Measurements from ENCODE around the gene SPIRE2.

SPIRE2 gene

GRCh38 chr16:89895482-89896250, 67.4 kb downstream of the SPIRE2 start:
- Histone ChIP-seq H3K4me3 (ENCODE audit: low read depth in 1 of 5, low read length in 5 of 5) (no peak overlapping the region), H3K27me3 (ENCODE audit: control insufficient read depth in 5 of 5, insufficient read depth in 4 of 5, low read length in 5 of 5) (no peaks in the 10 kb centered on the region), H3K27ac (ENCODE audit: low read depth, low read length) (no peak overlapping the region), H3K9me3 (ENCODE audit: control insufficient read depth in 5 of 5, low read length in 5 of 5) (no peaks in the 10 kb centered on the region), H3K9ac (ENCODE audit: low read length in 5 of 5) (no peak overlapping the region), H3K36me3 (ENCODE audit: control insufficient read depth in 5 of 5, insufficient read depth in 5 of 5, low read length in 5 of 5) (peaks cover 0 to 99% (median 89%) of the 10 kb centered on the region in 5 donors), H3K4me1 (ENCODE audit: control insufficient read depth in 5 of 5, insufficient read depth in 5 of 5, low read length in 5 of 5) (no peaks in the 10 kb centered on the region)

- no peak overlapping the region for H3K27ac ChIP-seq (ENCODE audit: low read depth, low read length)
- peaks cover 0 to 90% (median 79%) of the 10 kb centered on the region in 5 donors for H3K36me3 ChIP-seq (ENCODE audit: control insufficient read depth in 5 of 5, insufficient read depth in 5 of 5, low read length in 5 of 5)
- H3K9me3 ChIP-seq (ENCODE audit: control insufficient read depth in 5 of 5, low read length in 5 of 5): no peaks in the 10 kb centered on the region
- no peaks in the 10 kb centered on the region for H3K27me3 ChIP-seq (ENCODE audit: control insufficient read depth in 5 of 5, insufficient read depth in 4 of 5, low read length in 5 of 5)
- H3K9ac ChIP-seq (ENCODE audit: low read length in 5 of 5): no peak overlapping the region
- no peak overlapping the region for H3K4me3 ChIP-seq (ENCODE audit: low read depth in 1 of 5, low read length in 5 of 5)
- no peaks in the 10 kb centered on the region for H3K4me1 ChIP-seq (ENCODE audit: control insufficient read depth in 5 of 5, insufficient read depth in 5 of 5, low read length in 5 of 5)
Measured at GRCh38 chr16:89897204-89897603, 68.9 kb downstream of the SPIRE2 start.

GRCh38 chr16:89898201-89898967, 70.1 kb downstream of the SPIRE2 start:
- Histone ChIP-seq H3K27me3 (ENCODE audit: control insufficient read depth in 5 of 5, insufficient read depth in 4 of 5, low read length in 5 of 5) (no peaks in the 10 kb centered on the region), H3K27ac (ENCODE audit: low read depth, low read length) (no peak overlapping the region), H3K36me3 (ENCODE audit: control insufficient read depth in 5 of 5, insufficient read depth in 5 of 5, low read length in 5 of 5) (peaks cover 0 to 87% (median 75%) of the 10 kb centered on the region in 5 donors), H3K4me3 (ENCODE audit: low read depth in 1 of 5, low read length in 5 of 5) (no peak overlapping the region), H3K4me1 (ENCODE audit: control insufficient read depth in 5 of 5, insufficient read depth in 5 of 5, low read length in 5 of 5) (no peaks in the 10 kb centered on the region), H3K9me3 (ENCODE audit: control insufficient read depth in 5 of 5, low read length in 5 of 5) (no peaks in the 10 kb centered on the region), H3K9ac (ENCODE audit: low read length in 5 of 5) (no peak overlapping the region)

GRCh38 chr16:89899879-89900481, 71.7 kb downstream of the SPIRE2 start:
- Histone ChIP-seq H3K27ac (ENCODE audit: low read depth, low read length) (no peak overlapping the region), H3K4me1 (ENCODE audit: control insufficient read depth in 5 of 5, insufficient read depth in 5 of 5, low read length in 5 of 5) (no peaks in the 10 kb centered on the region), H3K9ac (ENCODE audit: low read length in 5 of 5) (no peak overlapping the region), H3K27me3 (ENCODE audit: control insufficient read depth in 5 of 5, insufficient read depth in 4 of 5, low read length in 5 of 5) (no peaks in the 10 kb centered on the region), H3K36me3 (ENCODE audit: control insufficient read depth in 5 of 5, insufficient read depth in 5 of 5, low read length in 5 of 5) (peaks cover 0 to 87% (median 75%) of the 10 kb centered on the region in 5 donors), H3K4me3 (ENCODE audit: low read depth in 1 of 5, low read length in 5 of 5) (no peak overlapping the region), H3K9me3 (ENCODE audit: control insufficient read depth in 5 of 5, low read length in 5 of 5) (no peaks in the 10 kb centered on the region)

- H3K9me3 ChIP-seq (ENCODE audit: control insufficient read depth in 5 of 5, low read length in 5 of 5): no peaks in the 10 kb centered on the region
- no peaks in the 10 kb centered on the region for H3K4me1 ChIP-seq (ENCODE audit: control insufficient read depth in 5 of 5, insufficient read depth in 5 of 5, low read length in 5 of 5)
- no peak overlapping the region for H3K9ac ChIP-seq (ENCODE audit: low read length in 5 of 5)
- H3K4me3 ChIP-seq (ENCODE audit: low read depth in 1 of 5, low read length in 5 of 5): no peak overlapping the region
- no peaks in the 10 kb centered on the region for H3K27me3 ChIP-seq (ENCODE audit: control insufficient read depth in 5 of 5, insufficient read depth in 4 of 5, low read length in 5 of 5)
- H3K36me3 ChIP-seq (ENCODE audit: control insufficient read depth in 5 of 5, insufficient read depth in 5 of 5, low read length in 5 of 5): peaks cover 0 to 87% (median 76%) of the 10 kb centered on the region in 5 donors
- no peak overlapping the region for H3K27ac ChIP-seq (ENCODE audit: low read depth, low read length)
Measured at GRCh38 chr16:89900885-89901284, 72.6 kb downstream of the SPIRE2 start.

- Histone ChIP-seq H3K9me3 (ENCODE audit: control insufficient read depth in 5 of 5, low read length in 5 of 5) (no peaks in the 10 kb centered on the region), H3K27ac (ENCODE audit: low read depth, low read length) (no peak overlapping the region), H3K27me3 (ENCODE audit: control insufficient read depth in 5 of 5, insufficient read depth in 4 of 5, low read length in 5 of 5) (no peaks in the 10 kb centered on the region), H3K9ac (ENCODE audit: low read length in 5 of 5) (no peak overlapping the region), H3K4me1 (ENCODE audit: control insufficient read depth in 5 of 5, insufficient read depth in 5 of 5, low read length in 5 of 5) (no peaks in the 10 kb centered on the region), H3K4me3 (ENCODE audit: low read depth in 1 of 5, low read length in 5 of 5) (no peak overlapping the region), H3K36me3 (ENCODE audit: control insufficient read depth in 5 of 5, insufficient read depth in 5 of 5, low read length in 5 of 5) (peaks cover 0 to 85% (median 77%) of the 10 kb centered on the region in 5 donors)
Measured at GRCh38 chr16:89902980-89903379, 74.7 kb downstream of the SPIRE2 start.

GRCh38 chr16:89903908-89904515, 75.7 kb downstream of the SPIRE2 start:
- Histone ChIP-seq H3K36me3 (ENCODE audit: control insufficient read depth in 5 of 5, insufficient read depth in 5 of 5, low read length in 5 of 5) (peaks cover 0 to 84% (median 75%) of the 10 kb centered on the region in 5 donors), H3K4me3 (ENCODE audit: low read depth in 1 of 5, low read length in 5 of 5) (no peak overlapping the region), H3K9ac (ENCODE audit: low read length in 5 of 5) (no peak overlapping the region), H3K27me3 (ENCODE audit: control insufficient read depth in 5 of 5, insufficient read depth in 4 of 5, low read length in 5 of 5) (no peaks in the 10 kb centered on the region), H3K4me1 (ENCODE audit: control insufficient read depth in 5 of 5, insufficient read depth in 5 of 5, low read length in 5 of 5) (no peaks in the 10 kb centered on the region), H3K27ac (ENCODE audit: low read depth, low read length) (no peak overlapping the region), H3K9me3 (ENCODE audit: control insufficient read depth in 5 of 5, low read length in 5 of 5) (no peaks in the 10 kb centered on the region)

GRCh38 chr16:89904606-89905510, 76.6 kb downstream of the SPIRE2 start:
- Histone ChIP-seq H3K4me3 (ENCODE audit: low read depth in 1 of 5, low read length in 5 of 5) (no peak overlapping the region), H3K9ac (ENCODE audit: low read length in 5 of 5) (no peak overlapping the region), H3K27me3 (ENCODE audit: control insufficient read depth in 5 of 5, insufficient read depth in 4 of 5, low read length in 5 of 5) (no peaks in the 10 kb centered on the region), H3K9me3 (ENCODE audit: control insufficient read depth in 5 of 5, low read length in 5 of 5) (no peaks in the 10 kb centered on the region), H3K36me3 (ENCODE audit: control insufficient read depth in 5 of 5, insufficient read depth in 5 of 5, low read length in 5 of 5) (peaks cover 0 to 83% (median 73%) of the 10 kb centered on the region in 5 donors), H3K27ac (ENCODE audit: low read depth, low read length) (no peak overlapping the region), H3K4me1 (ENCODE audit: control insufficient read depth in 5 of 5, insufficient read depth in 5 of 5, low read length in 5 of 5) (peaks cover 0 to 3% (median under 1%) of the 10 kb centered on the region in 5 donors)

- H3K4me1 ChIP-seq (ENCODE audit: control insufficient read depth in 5 of 5, insufficient read depth in 5 of 5, low read length in 5 of 5): peaks cover 0 to 10% (median 8%) of the 10 kb centered on the region in 5 donors
- H3K9ac ChIP-seq (ENCODE audit: low read length in 5 of 5): no peak overlapping the region
- peaks cover 0 to 83% (median 71%) of the 10 kb centered on the region in 5 donors for H3K36me3 ChIP-seq (ENCODE audit: control insufficient read depth in 5 of 5, insufficient read depth in 5 of 5, low read length in 5 of 5)
- H3K4me3 ChIP-seq (ENCODE audit: low read depth in 1 of 5, low read length in 5 of 5): no peak overlapping the region
- H3K27ac ChIP-seq (ENCODE audit: low read depth, low read length): no peak overlapping the region
- no peaks in the 10 kb centered on the region for H3K9me3 ChIP-seq (ENCODE audit: control insufficient read depth in 5 of 5, low read length in 5 of 5)
- H3K27me3 ChIP-seq (ENCODE audit: control insufficient read depth in 5 of 5, insufficient read depth in 4 of 5, low read length in 5 of 5): no peaks in the 10 kb centered on the region
Measured at GRCh38 chr16:89905511-89906139, 77.3 kb downstream of the SPIRE2 start.
